Measurements from ENCODE around the gene KLK2.

Gene KLK2

GRCh38 chr19:50835785-50836542, 37.3 kb upstream of the KLK2 start:
- Histone ChIP-seq H4K5ac (ENCODE audit: low read length) (no peak overlapping the region), H3K79me2 (ENCODE audit: control insufficient read depth, insufficient read depth, low read length) (no peaks in the 10 kb centered on the region), H2BK120ac (ENCODE audit: low read depth, low read length) (no peak overlapping the region), H3K79me1 (ENCODE audit: low read length) (no peaks in the 10 kb centered on the region), H3K4me2 (ENCODE audit: low read length) (peak overlapping the region; percentile 73), H3K4me1 (ENCODE audit: control insufficient read depth, low read depth, low read length) (no peaks in the 10 kb centered on the region), H2BK5ac (ENCODE audit: low read length) (no peak overlapping the region), H3K4ac (ENCODE audit: low read depth, low read length) (no peak overlapping the region), H3K9ac (ENCODE audit: low read length) (peak overlapping the region; percentile 88), H3K36me3 (ENCODE audit: control insufficient read depth, insufficient read depth, low read length) (no peaks in the 10 kb centered on the region), H2AK5ac (ENCODE audit: low read length) (no peak overlapping the region), H3K56ac (ENCODE audit: low read length) (peak overlapping the region; percentile 95), H3K27ac (ENCODE audit: low read depth, low read length) (no peak overlapping the region), H3K27me3 (ENCODE audit: insufficient read depth, low read length, poor library complexity) (peaks cover 2% of the 10 kb centered on the region), H2BK15ac (replicated peaks; ENCODE audit: low read depth) (no peak overlapping the region), H3K23ac (ENCODE audit: low read length) (no peak overlapping the region), H3K18ac (ENCODE audit: low read length) (no peak overlapping the region), H3K4me3 (ENCODE audit: low read length) (peak overlapping the region; percentile 78), H4K8ac (ENCODE audit: low read depth, low read length) (no peak overlapping the region)
- peak; percentile 67 for DNase-seq
- WGBS (ENCODE audit: extremely low coverage, insufficient coverage, low lambda C conversion rate), result no CpG with 5 or more reads among the region's 67 CpGs

DNA sequence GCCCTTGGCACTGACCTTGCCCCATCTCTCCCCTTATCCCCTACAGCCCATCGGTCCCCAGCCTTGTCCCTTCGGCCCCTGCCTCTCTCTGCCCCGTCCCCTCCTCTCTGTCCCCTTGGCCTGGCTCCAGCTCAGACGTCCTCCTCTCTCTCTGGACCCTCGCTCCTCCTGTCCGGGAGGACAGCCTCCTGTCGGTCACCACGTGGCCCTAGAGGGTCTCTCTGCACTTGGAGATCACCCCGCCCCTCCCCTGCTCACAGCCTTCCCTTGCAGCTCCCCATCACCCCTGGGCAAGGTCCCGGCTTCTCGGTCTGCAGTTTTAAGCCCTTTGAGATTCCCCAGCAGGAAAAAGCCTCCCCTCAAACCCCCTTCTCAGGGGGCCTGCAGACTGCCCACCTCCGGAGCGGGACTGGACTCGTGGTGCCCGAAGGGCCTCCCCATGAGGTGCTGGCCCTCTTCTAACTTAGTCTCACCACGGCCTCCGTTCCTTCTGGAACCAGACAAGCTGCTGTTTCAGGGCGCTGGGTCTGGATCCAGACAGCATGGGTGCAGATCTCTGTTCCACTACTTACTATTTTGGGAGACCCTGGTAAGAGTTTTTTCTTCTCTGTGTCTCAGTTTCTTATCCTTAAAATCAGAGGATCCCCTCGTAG, 36.6 kb upstream of the KLK2 start:
- Histone ChIP-seq H3K56ac (ENCODE audit: low read length) (peak overlapping the region; percentile 56), H3K36me3 (ENCODE audit: control insufficient read depth, insufficient read depth, low read length) (no peaks in the 10 kb centered on the region), H3K4me2 (ENCODE audit: low read length) (no peak overlapping the region), H3K27ac (ENCODE audit: low read depth, low read length) (no peak overlapping the region), H2AK5ac (ENCODE audit: low read length) (no peak overlapping the region), H3K23ac (ENCODE audit: low read length) (no peak overlapping the region), H3K27me3 (ENCODE audit: insufficient read depth, low read length, poor library complexity) (peaks cover 2% of the 10 kb centered on the region), H3K79me2 (ENCODE audit: control insufficient read depth, insufficient read depth, low read length) (no peaks in the 10 kb centered on the region), H2BK120ac (ENCODE audit: low read depth, low read length) (no peak overlapping the region), H2BK15ac (replicated peaks; ENCODE audit: low read depth) (no peak overlapping the region), H3K79me1 (ENCODE audit: low read length) (no peaks in the 10 kb centered on the region), H2BK5ac (ENCODE audit: low read length) (no peak overlapping the region), H3K4me1 (ENCODE audit: control insufficient read depth, low read depth, low read length) (no peaks in the 10 kb centered on the region), H3K18ac (ENCODE audit: low read length) (no peak overlapping the region), H3K4ac (ENCODE audit: low read depth, low read length) (no peak overlapping the region), H4K5ac (ENCODE audit: low read length) (no peak overlapping the region), H3K9ac (ENCODE audit: low read length) (peak overlapping the region; percentile 40), H3K4me3 (ENCODE audit: low read length) (no peak overlapping the region), H4K8ac (ENCODE audit: low read depth, low read length) (no peak overlapping the region)
- WGBS (ENCODE audit: extremely low coverage, insufficient coverage, low lambda C conversion rate), result no CpG with 5 or more reads among the region's 19 CpGs
- no peak for DNase-seq

DNA sequence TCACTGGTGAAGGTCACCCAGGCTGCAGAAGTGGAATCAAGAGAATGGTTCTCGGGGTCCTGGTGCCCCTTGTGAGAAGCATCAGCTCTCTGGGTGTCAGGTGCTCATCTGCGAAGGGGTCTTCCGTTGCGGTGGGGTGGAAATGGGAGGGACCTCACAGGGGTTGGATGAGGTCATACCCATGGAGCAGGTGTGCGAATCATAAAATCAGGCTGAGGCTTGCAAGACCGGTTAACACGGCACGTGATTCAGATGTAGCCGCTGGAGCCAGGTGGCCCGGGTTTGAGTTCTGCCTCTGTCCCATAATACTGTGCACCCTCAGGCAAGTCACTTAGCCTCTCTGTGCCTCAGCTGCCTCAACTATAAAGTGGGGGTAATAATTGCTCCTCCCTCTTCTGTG, 35.9 kb upstream of the KLK2 start:
- Histone ChIP-seq H4K8ac (ENCODE audit: low read depth, low read length) (no peak overlapping the region), H3K27me3 (ENCODE audit: insufficient read depth, low read length, poor library complexity) (peaks cover 2% of the 10 kb centered on the region), H2BK15ac (replicated peaks; ENCODE audit: low read depth) (no peak overlapping the region), H3K4me1 (ENCODE audit: control insufficient read depth, low read depth, low read length) (no peaks in the 10 kb centered on the region), H2BK5ac (ENCODE audit: low read length) (no peak overlapping the region), H3K4me3 (ENCODE audit: low read length) (no peak overlapping the region), H3K56ac (ENCODE audit: low read length) (no peak overlapping the region), H3K18ac (ENCODE audit: low read length) (no peak overlapping the region), H3K79me2 (ENCODE audit: control insufficient read depth, insufficient read depth, low read length) (no peaks in the 10 kb centered on the region), H2AK5ac (ENCODE audit: low read length) (no peak overlapping the region), H2BK120ac (ENCODE audit: low read depth, low read length) (no peak overlapping the region), H3K9ac (ENCODE audit: low read length) (no peak overlapping the region), H3K4ac (ENCODE audit: low read depth, low read length) (no peak overlapping the region), H4K5ac (ENCODE audit: low read length) (no peak overlapping the region), H3K36me3 (ENCODE audit: control insufficient read depth, insufficient read depth, low read length) (no peaks in the 10 kb centered on the region), H3K4me2 (ENCODE audit: low read length) (no peak overlapping the region), H3K27ac (ENCODE audit: low read depth, low read length) (no peak overlapping the region), H3K79me1 (ENCODE audit: low read length) (no peaks in the 10 kb centered on the region), H3K23ac (ENCODE audit: low read length) (no peak overlapping the region)
- DNase-seq, result no peak
- no CpG with 5 or more reads among the region's 10 CpGs for WGBS (ENCODE audit: extremely low coverage, insufficient coverage, low lambda C conversion rate)

GRCh38 chr19:50838239-50838638, 35.0 kb upstream of the KLK2 start:
- peak; percentile 78 for DNase-seq
- Histone ChIP-seq H3K9ac (ENCODE audit: low read length) (no peak overlapping the region), H3K4ac (ENCODE audit: low read depth, low read length) (no peak overlapping the region), H3K4me2 (ENCODE audit: low read length) (no peak overlapping the region), H4K5ac (ENCODE audit: low read length) (no peak overlapping the region), H3K4me1 (ENCODE audit: control insufficient read depth, low read depth, low read length) (no peaks in the 10 kb centered on the region), H3K27me3 (ENCODE audit: insufficient read depth, low read length, poor library complexity) (peaks cover 2% of the 10 kb centered on the region), H3K56ac (ENCODE audit: low read length) (no peak overlapping the region), H2BK5ac (ENCODE audit: low read length) (no peak overlapping the region), H3K27ac (ENCODE audit: low read depth, low read length) (no peak overlapping the region), H3K36me3 (ENCODE audit: control insufficient read depth, insufficient read depth, low read length) (no peaks in the 10 kb centered on the region), H3K23ac (ENCODE audit: low read length) (no peak overlapping the region), H3K79me2 (ENCODE audit: control insufficient read depth, insufficient read depth, low read length) (no peaks in the 10 kb centered on the region), H3K18ac (ENCODE audit: low read length) (no peak overlapping the region), H4K8ac (ENCODE audit: low read depth, low read length) (no peak overlapping the region), H3K4me3 (ENCODE audit: low read length) (no peak overlapping the region), H2BK120ac (ENCODE audit: low read depth, low read length) (no peak overlapping the region), H2BK15ac (replicated peaks; ENCODE audit: low read depth) (no peak overlapping the region), H3K79me1 (ENCODE audit: low read length) (no peaks in the 10 kb centered on the region), H2AK5ac (ENCODE audit: low read length) (no peak overlapping the region)
- WGBS (ENCODE audit: extremely low coverage, insufficient coverage, low lambda C conversion rate), result no CpG with 5 or more reads among the region's 6 CpGs

GRCh38 chr19:50839712-50840655, 33.3 kb upstream of the KLK2 start:
- Histone ChIP-seq H2BK5ac (ENCODE audit: low read length) (no peak overlapping the region), H3K27ac (ENCODE audit: low read depth, low read length) (no peak overlapping the region), H3K4me1 (ENCODE audit: control insufficient read depth, low read depth, low read length) (no peaks in the 10 kb centered on the region), H3K23ac (ENCODE audit: low read length) (no peak overlapping the region), H3K56ac (ENCODE audit: low read length) (no peak overlapping the region), H3K4me3 (ENCODE audit: low read length) (no peak overlapping the region), H2BK15ac (replicated peaks; ENCODE audit: low read depth) (no peak overlapping the region), H3K18ac (ENCODE audit: low read length) (no peak overlapping the region), H4K8ac (ENCODE audit: low read depth, low read length) (no peak overlapping the region), H2BK120ac (ENCODE audit: low read depth, low read length) (no peak overlapping the region), H4K5ac (ENCODE audit: low read length) (no peak overlapping the region), H3K27me3 (ENCODE audit: insufficient read depth, low read length, poor library complexity) (peaks cover 1% of the 10 kb centered on the region), H3K4me2 (ENCODE audit: low read length) (no peak overlapping the region), H3K79me2 (ENCODE audit: control insufficient read depth, insufficient read depth, low read length) (no peaks in the 10 kb centered on the region), H2AK5ac (ENCODE audit: low read length) (no peak overlapping the region), H3K79me1 (ENCODE audit: low read length) (no peaks in the 10 kb centered on the region), H3K4ac (ENCODE audit: low read depth, low read length) (no peak overlapping the region), H3K36me3 (ENCODE audit: control insufficient read depth, insufficient read depth, low read length) (no peaks in the 10 kb centered on the region), H3K9ac (ENCODE audit: low read length) (no peak overlapping the region)
- no CpG with 5 or more reads among the region's 10 CpGs for WGBS (ENCODE audit: extremely low coverage, insufficient coverage, low lambda C conversion rate)
- no peak for DNase-seq

Measured in mesendoderm (in vitro differentiated cells).